NCI-H2107 treated with DMSO at 0.1 percent for 48 hours (cell line): Measurements from ENCODE around the gene C17orf50.

Source experiments
- DNase-seq: peaks from one replicate; lab custom pipeline; 2025; ENCODE audit not compliant: unreplicated experiment; lab: John Stamatoyannopoulos, UW

The C17orf50 gene

DNA sequence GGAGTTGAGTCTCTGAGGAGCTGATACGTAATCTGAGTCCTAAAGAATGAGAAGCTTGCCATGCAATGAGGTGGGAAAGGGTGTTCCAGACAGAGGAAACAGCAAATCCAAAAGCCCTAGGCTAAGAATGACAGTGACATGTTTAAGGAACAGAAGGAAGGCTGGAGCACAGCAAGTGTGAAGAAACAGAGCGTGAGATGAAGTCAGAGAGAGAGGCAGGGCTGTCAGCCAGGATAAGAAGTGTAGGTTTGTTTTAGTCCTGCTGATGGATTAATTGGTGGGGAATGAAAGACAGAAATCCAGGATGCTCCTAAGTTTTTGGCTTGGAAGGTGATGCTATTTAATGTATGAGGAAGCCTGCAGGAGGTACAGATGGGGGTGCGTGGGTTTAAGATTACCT is 20.3 kb downstream of the C17orf50 start:
- no peak for DNase-seq

DNA sequence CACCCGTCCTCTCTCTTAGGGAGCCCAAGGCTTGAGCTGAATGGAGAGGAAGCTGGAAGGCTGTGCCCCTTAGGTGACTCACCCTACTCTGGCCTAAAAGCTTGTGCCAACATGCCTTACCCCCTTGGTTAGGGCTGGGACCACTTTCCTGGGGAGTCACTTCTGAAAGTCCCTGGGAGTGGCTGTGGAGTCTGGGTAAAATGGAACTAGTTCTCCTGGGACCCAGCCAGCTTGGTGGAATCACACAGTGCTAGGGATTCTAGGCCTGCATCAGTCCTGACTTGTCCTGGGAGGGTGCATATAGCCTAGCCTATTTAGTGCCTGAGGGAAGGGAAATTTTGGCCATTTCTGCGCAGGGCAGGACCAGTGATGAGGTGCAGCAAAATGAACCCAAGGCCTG is 24.2 kb downstream of the C17orf50 start:
- no peak for DNase-seq

DNA sequence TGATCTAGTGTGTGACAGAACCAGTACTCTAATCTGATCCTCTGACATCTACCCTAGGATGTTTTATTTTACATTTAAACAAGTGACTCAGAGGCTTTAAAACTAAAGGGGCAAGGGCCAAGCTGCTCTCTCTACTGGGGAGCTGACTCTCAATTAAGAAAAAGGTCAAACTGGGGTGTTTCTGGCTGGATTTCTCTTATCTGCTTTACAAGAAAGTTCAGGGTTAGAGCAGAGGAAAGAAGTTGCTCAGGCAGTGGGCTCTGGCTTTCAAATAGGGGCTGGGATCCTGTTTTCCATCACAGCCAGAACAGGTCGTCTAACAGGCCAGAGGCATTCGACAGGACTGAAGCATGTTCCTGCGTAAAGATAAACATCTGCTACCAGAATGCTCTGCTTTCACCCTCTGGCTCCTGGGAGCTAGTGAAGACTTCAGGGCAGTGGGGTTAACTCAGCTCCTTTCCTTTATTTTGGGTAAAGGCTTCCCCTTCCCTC is 26.3 kb downstream of the C17orf50 start:
- DNase-seq, result no peak

DNA sequence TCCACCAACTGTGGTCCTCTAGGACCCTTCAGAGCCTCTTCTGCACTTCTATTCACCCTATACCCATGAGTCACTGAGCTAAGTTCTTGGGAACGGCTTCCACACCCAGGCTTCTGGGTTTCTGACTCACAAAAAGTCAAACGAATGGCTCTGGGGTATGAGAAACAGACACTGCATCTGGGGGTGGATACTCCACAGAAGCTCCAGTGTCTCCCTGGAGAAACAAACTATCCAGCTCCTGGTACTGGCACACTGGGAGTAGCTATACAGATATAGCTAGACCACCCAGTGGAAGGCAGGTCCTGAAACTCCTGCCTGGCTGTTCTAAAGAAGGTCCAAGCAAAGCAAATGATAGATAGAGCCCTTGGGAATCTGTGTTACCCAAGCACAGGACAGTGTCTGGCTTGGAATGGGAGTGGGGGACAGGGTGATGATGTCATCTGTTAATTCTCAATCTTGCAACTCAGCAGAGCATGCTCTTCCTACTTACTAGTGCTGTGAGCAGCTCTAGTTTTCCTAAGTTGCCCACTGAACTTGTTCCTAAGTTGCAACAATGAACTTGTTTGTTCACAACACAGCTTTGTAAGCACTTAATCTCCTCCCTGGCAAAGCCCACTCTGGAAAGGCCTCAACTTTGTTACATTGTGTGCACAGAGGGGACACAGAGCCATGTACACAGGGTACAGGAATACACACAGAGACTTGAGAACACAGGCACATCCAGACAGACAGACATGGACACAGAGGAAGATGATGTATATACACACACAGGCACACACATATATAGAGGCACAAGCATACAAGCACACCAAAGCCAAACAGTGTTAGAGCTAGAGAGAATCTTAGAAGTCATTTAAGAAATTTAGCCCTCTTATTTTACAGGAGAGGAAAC is 28.0 kb downstream of the C17orf50 start:
- no peak for DNase-seq

DNA sequence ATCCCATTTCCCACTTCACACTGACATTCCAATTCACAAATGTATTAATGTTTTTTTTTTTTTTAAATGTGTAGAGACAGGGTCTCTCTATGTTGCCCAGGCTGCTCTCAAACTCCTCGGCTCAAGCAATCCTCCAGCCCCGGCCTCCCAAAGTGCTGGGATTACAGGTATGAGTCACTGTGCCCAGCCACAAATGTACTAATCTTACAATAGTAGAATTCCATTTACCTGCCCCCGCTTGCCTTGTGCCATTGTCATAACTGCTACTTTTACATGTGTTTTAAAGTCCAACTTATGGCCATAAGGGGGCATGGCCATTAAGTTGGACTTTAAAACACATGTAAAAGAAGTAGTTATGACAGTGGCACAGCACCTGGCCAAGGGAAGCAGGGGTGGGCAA is 30.2 kb downstream of the C17orf50 start:
- DNase-seq, result no peak

DNA sequence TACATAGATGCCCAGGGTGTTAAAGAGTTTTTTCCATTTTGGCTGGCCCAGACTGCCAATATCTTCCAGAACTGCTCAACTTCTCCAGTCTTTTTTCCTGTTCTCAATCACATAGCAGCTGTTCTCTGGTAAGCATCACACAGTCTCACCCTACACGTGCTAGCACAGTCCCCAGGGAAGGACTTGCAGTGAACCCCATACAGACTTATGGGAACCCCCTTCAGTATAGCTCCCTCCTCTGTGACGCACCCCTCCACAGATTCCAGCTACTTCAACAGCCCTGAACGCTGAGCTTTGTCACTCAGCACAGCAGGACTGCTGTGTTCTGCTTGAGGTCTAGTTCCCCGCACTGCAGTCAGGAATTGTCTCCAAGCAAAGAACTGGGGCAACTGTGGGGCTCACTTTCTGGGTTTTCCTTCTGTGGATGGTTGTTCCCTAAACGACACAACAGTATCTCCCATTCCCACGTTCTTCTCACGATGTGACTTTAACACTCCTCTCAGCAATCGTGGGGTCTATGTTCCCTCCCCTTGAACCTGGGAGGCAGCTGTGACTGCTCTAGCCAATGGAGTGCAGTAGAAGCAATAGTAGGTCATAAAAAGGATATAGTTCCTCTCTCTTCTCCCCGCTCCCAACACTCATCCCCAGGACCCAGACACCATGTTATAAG is 31.1 kb downstream of the C17orf50 start:
- DNase-seq, result no peak

DNA sequence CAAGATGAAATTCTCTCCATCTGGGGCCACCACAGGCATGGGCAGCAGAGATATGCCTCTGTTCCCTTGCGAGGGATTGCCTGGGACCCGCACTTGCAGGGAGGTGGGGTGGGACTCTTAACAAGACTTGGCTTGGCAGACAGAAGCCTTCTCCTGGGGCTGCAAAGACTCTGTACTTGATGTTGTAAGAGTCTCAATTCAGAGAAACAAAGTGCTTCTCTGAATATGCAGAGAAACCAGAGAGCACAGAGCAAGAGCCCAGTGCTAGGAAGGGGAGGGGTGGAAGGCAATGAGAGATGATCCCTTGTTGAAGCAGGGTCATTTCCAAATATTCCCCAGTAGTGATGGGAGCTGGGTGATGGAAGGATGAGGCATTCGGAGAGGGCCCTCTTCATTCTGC is 32.6 kb downstream of the C17orf50 start:
- no peak for DNase-seq

DNA sequence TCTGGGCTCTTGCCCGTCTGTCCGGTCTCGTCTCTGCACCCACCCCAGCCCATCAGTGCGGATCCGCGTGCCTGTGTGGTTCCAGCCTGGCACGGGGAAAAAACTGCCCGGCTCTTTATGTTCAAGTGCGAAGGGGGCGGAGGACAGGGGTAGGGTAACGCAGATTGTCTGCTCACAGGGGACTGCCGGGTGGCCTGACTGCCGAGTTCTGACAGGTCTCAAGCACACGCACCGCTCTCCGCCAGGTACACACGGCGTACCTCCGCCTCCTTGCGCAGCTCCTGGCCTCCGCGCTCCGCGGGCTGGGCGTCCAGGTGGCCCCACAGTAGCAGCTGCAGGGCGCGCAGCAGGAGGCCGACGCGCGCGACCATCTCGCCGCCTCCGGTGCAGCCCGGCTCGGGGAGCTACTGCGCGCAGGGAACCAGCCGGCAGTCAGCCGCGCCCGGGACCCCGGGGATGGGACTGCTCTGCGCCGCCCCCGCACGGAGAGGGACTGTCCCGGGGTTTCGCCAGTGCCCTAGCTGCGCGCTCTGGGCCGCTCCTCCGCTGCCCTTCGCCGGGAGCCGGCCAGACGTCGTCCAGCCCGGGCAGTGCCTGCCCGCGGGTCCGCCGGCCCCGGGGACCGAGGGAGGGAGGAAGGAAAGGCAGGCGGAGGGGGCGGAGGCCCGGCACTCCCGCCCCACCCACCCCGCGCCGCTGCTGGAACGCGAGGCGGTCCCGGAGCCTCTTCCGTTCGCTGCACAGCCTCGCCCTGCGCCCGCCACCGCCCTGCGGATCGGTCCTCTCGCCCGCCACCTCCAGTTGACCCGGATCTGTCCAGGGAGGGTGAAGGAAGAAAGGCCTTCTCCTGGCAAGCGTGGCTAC is 34.6 kb downstream of the C17orf50 start, which contains the start of gene MMP28:
Gene MMP28 (minus strand): TSS at position 635 of the 864 bp plus-strand sequence. CDS start 264 bp downstream, at position 371.
- peak; percentile 14 for DNase-seq

DNA sequence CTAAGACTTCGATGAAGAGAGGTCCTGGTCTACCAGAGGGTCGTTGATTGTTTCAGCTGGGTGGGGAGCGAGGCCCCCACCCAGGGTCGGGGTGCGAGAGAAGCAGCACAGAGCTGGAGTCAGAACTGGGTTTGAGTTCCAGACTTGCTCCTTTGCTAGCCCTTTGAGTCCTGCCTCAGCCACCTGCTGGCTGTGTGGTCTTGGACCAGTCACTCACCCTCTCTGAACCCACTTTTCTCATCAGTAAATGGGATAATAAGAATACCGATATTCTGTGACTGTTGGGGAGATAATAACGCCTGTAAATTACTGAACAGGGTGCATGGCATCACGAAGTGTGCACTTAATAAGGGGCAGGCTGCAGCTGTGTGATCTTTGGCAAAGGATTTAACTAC is 35.2 kb downstream of the C17orf50 start:
- no peak for DNase-seq

DNA sequence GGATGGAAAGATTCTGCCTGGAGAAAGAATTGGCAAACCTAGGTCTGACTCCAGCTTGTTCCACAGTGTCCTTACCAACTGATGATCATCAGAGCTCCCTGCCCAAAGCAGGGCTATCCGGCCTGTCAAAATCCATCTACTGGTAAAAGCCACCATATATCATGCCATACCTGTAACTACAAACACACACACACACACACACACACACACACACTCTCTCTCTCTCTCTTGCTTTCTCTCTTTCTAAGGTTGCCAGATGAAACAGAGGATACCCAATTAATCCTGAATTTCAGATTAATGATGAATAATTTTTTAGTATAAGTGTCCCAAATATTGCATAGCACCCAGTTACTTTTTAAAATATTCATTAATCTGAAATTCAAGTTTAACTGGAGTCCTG is 36.3 kb downstream of the C17orf50 start:
- no peak for DNase-seq

DNA sequence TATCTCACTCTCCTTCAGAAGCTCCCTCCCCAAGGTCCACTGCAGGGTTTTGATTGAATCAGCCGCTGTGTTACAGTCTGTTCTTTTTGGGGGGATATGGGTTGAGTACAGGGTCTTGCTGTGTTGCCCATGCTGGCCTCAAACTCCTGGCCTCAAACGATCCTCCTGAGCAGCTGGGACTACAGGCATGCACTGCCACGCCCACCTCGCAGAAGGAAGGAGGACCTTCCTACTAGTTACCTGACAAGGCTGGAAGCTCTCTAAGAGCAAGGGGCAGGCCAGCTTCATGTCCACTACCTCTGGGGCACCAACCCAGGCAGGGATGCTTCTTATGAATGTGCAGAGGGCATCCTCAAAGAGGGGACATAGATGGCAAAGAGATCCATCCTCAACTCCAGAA is 36.7 kb downstream of the C17orf50 start:
- no peak for DNase-seq

DNA sequence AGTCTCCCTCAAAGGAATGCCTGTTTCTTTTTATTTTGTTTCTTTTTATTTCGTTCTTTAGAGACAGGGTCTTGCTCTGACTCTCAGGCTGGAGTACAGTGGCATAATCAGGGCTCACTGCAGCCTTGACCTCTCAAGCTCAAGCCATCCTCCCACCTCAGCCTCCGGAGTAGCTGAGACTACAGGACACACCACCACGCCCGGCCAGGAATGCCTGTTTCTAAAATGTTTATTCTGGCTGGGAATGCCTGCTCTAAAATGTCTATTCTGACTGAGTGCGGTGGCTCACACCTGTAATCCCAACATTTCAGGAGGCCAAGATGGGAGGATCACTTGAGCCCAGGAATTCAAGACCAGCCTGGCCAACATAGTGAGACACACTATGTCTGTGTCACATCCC is 37.2 kb downstream of the C17orf50 start:
- no peak for DNase-seq

DNA sequence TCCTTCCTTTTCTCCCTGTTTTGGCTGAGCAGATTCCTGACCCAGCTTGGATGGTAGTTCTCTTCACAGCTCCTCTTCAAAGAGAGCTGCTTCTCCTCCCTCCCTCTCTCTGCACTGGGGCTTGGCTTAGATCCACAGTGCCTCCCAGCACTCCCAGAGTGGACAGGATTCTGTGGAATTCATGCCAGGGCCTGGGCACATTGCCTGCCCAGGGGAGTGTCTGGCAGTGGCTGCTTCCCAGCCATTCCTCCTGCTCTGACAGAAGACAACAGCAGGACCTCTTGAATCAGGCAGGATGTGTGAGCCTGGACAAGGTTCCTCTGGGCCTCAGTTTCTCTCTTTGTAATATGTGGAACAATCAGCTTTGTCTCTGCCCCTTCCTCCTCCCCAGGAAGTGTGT is 39.3 kb downstream of the C17orf50 start:
- DNase-seq, result no peak

DNA sequence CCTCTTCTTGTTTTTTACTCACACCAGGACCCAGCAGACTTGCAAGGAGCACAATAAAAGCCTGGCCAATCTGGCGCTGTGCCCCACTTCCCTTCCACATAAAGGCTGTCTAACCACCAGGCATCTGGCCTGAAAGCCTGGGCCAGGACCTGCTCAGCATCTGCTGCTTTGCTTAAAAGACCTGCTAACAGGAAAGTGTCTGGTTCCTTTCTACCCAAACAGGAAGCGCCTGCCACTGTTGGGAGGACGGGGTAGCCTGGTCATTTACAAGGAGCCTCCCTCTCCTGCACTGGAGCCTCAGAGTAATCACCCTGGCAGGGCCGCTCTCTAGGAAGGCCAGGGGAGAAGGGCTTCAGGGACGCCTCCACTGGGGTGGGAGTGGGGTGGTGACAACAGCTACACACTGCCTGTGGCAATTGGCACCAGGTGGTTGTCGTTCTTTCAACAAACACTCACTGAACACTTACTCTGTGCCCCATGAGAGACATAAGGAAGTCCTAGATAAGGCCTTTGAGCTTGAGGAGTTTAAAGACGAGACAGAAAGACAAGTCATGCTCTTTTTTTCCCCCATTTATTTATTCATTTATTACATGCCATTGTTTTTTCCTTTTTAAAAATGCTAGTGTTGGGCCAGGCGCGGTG is 41.0 kb downstream of the C17orf50 start:
- DNase-seq, result peak; percentile 73

DNA sequence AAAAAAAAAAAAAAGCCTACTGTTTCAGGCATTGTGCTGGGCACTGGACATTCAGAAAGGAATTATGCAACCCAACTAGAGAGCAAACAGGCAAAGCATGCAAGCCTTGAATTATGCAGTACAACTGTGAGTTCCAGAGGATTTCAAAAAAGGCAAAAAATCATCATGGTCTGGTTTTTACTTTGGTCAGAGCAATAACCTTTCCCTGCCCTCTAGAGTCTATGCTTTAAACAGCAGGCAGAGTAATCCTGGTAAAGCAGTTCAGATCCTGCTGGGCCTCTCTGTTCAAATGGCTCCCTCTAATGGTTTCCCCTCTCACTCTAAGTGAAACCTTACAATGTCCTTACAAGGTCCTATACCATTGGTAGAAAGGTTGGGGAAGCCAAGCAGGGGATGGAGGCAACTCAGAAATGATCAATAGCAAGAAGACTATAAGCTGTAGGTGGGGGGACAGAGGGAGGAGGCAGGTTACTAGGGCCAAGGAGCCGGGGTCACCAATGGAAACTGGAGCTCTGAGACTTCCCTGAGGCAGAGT is 44.0 kb downstream of the C17orf50 start:
- peak; percentile 72 for DNase-seq

DNA sequence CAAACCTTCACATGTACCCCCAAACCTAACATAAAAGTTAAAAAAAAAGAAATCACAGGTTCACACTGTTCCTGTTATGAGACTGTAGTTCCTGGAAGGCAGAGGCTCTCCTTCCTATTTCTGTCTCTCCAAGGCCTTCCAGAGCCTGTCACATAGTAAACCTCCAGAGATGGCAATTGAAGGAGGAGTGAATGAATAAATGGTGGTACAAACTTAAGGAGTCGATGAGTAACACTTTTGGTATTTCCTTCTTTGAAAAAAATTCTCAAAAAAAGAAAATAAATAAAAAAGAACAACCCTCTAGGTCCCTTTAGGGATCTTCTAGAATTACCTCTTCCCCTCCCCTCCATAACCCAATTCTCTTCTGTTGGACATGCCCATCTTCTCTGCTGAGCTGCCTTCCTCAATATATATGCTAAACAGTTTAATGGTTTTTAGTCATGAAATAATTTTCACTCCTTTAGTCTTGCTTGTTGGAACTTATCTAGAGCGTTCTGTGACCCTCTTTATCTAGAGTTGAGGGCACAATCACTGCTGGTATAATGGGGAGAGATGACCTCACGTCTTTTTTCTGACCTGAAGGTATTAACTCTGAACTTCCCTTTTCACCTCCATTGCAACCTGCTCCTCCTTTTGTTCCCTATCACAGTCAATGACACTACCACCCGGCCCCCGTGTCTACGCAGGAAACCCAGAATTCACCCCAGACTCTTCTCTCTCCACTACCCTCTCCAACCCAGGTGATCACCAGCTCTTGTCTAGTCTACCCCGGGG is 46.9 kb downstream of the C17orf50 start:
- DNase-seq, result no peak

DNA sequence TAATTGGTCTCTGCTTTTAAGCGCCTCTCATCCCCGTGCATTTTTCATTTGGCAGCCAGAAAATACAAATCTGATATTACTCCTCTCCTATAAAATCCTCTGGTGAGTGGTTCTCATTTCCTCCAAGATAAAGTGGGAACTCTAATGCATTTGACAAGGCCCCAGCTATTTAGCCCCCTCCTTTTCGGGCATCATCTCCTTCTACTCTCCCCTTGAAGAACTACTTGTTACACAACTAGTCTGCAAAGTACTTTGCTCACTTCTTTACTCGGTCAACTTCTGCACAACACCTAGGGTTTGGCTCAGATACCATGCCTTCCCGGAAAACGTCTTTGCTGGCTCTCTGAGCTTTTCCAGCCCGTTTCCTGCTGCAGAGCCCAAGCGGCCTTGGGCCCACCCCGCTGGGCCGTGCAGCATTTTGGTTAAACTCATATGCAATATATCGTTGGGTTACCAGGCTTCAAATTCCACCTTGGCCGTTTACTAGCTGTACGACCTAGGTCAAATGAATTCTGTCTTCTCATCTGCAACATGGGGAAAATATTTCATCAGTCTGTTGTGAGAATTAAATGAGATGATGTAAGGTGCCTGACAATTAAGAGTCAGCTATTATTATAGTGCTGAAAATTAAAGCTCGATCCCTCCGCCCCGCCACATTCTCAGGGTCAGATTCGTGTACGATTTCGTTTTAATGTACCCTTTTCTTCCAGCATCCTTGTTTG is 47.7 kb downstream of the C17orf50 start:
- no peak for DNase-seq

DNA sequence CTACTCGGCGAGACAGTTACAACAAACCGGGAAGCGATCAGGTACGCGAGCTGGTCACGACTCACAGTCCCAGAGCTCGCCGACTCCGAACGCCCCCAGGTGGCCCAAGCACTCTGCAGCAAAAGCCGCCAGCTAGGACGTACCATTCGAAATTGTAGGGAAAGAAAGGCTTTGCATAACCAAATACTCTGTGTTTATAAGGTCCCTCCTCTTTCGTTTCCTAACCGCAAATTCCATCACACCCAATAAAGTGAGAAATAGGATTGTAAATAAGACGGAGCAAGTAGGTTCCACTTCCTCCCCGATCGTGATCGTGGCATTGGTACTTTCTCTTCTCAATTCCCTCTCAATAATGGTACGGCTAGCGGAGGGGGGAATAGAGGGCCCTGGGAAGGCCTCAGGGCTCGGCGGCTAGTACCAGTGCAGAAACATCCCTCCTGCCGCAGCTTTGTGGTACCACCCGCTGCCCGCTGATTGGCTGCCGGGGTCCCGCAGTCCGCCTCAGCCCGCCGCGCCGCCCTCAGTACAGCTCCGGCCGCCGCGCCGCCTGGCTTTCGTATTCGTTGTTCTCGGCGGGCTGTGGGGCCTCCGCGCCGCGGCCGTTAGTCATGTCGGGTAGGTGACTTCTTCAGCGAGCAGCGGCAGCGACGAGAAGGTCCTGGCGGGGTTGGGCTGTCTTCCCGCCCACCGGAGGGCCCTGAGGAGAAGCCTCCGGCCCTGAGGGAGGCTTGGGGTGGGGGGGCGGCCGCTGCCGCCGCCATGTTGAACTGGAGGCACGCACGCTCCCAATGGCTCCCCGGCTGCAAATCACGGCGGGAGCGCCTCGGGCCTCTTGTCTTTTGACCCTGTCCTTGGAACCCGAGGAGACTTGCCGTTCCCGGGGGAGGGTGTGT is 48.5 kb downstream of the C17orf50 start, which contains the start of gene TAF15:
Gene TAF15 (plus strand): TSS at position 523 of the 893 bp plus-strand sequence. CDS start 86 bp downstream, at position 609.
- DNase-seq, result peak; percentile 98
